H9 (cell line): ENCODE results near the gene TAF1C. TPM values are rescaled to one million over a fixed set of nuclear protein-coding genes. Genes with fewer than 3 reads are reported as not detected.
A peak's percentile ranks its signal among the peaks of the same experiment; 100 is the strongest.

Source experiments
- DNase-seq: peaks from one replicate; pipeline ENCODE4 v3.0.0-alpha.2; 2017
- H2AFZ ChIP-seq: one replicate; pipeline ENCODE4 v1.6.1; 2013; ENCODE audit warnings: mild to moderate bottlenecking, low read length, control low read depth, moderate library complexity
- H2AK5ac ChIP-seq: 2 replicates; pipeline ENCODE4 v1.6.1; 2013; ENCODE audit warnings: low read length, control low read depth, mixed read lengths; ENCODE audit not compliant: insufficient read length
- H2BK120ac ChIP-seq: one replicate; pipeline ENCODE4 v1.6.1; 2013; ENCODE audit warnings: low read depth, mild to moderate bottlenecking, low read length, control low read depth, inconsistent platforms; ENCODE audit not compliant: poor library complexity, severe bottlenecking
- H2BK12ac ChIP-seq: 2 replicates; pipeline ENCODE4 v1.6.1; 2013; ENCODE audit warnings: low read length, control low read depth, mixed read lengths, low read depth; ENCODE audit not compliant: insufficient read length
- H2BK15ac ChIP-seq: 2 replicates; pipeline ENCODE4 v1.6.1; 2013; ENCODE audit warnings: low read depth, low read length, control low read depth
- H2BK20ac ChIP-seq: one replicate; pipeline ENCODE4 v1.6.1; 2013; ENCODE audit warnings: low read depth, mild to moderate bottlenecking, low read length, control low read depth, inconsistent platforms; ENCODE audit not compliant: poor library complexity, severe bottlenecking
- H2BK5ac ChIP-seq: 2 replicates; pipeline ENCODE4 v1.6.1; 2013; ENCODE audit warnings: low read length, control low read depth, mixed read lengths; ENCODE audit not compliant: insufficient read length
- H3K14ac ChIP-seq: 2 replicates; pipeline ENCODE4 v1.6.1; 2013; ENCODE audit warnings: low read length, control low read depth; ENCODE audit not compliant: insufficient read depth
- H3K18ac ChIP-seq: 2 replicates; pipeline ENCODE4 v1.6.1; 2013; ENCODE audit warnings: low read depth, mild to moderate bottlenecking, mixed read lengths, low read length, control low read depth; ENCODE audit not compliant: insufficient read length
- H3K23ac ChIP-seq: 2 replicates; pipeline ENCODE4 v1.6.1; 2013; ENCODE audit warnings: low read length, control low read depth, mixed read lengths, low read depth; ENCODE audit not compliant: insufficient read length
- H3K23me2 ChIP-seq: 2 replicates; pipeline ENCODE4 v1.6.1; 2013; ENCODE audit warnings: low read depth, mild to moderate bottlenecking, mixed read lengths, low read length, control low read depth; ENCODE audit not compliant: insufficient read length, poor library complexity, severe bottlenecking
- H3K27ac ChIP-seq: 2 replicates; pipeline ENCODE4 v1.5.1; 2013; ENCODE audit warnings: low read length, control low read depth, mixed read lengths, low read depth; ENCODE audit not compliant: insufficient read length
- H3K27me3 ChIP-seq: 2 replicates; pipeline ENCODE4 v1.6.1; 2013; ENCODE audit warnings: low read length, control low read depth, inconsistent platforms; ENCODE audit not compliant: insufficient read depth
- H3K4ac ChIP-seq: 2 replicates; pipeline ENCODE4 v1.6.1; 2013; ENCODE audit warnings: low read depth, mild to moderate bottlenecking, control low read depth, inconsistent platforms, low read length, moderate library complexity
- H3K4me1 ChIP-seq: 2 replicates; pipeline ENCODE4 v1.6.1; 2013; ENCODE audit warnings: low read length, control low read depth, inconsistent platforms; ENCODE audit not compliant: insufficient read depth
- H3K4me2 ChIP-seq: 2 replicates; pipeline ENCODE4 v1.6.1; 2013; ENCODE audit warnings: low read length, control low read depth, mixed read lengths; ENCODE audit not compliant: insufficient read length, insufficient read depth
- H3K56ac ChIP-seq: 2 replicates; pipeline ENCODE4 v1.6.1; 2013; ENCODE audit warnings: low read depth, mild to moderate bottlenecking, mixed read lengths, low read length, control low read depth; ENCODE audit not compliant: insufficient read length
- H3K79me1 ChIP-seq: 2 replicates; pipeline ENCODE4 v1.6.1; 2013; ENCODE audit warnings: low read depth, mild to moderate bottlenecking, moderate library complexity, low read length, control low read depth, inconsistent platforms; ENCODE audit not compliant: insufficient read depth, poor library complexity, severe bottlenecking
- H3K79me2 ChIP-seq: 2 replicates; pipeline ENCODE4 v1.6.1; 2013; ENCODE audit warnings: low read length, control low read depth, inconsistent platforms; ENCODE audit not compliant: insufficient read depth
- H3K9ac ChIP-seq: 2 replicates; pipeline ENCODE4 v1.6.1; 2013; ENCODE audit warnings: low read length, control low read depth, mixed read lengths; ENCODE audit not compliant: insufficient read length; ENCODE audit errors: extremely low read depth
- H3K9me3 ChIP-seq: one replicate; pipeline ENCODE4 v1.6.1; 2013; ENCODE audit warnings: low read depth, low read length, inconsistent platforms; ENCODE audit not compliant: control insufficient read depth
- H3T11ph ChIP-seq: one replicate; pipeline ENCODE4 v1.6.1; 2013; ENCODE audit warnings: mild to moderate bottlenecking, low read length, control low read depth, inconsistent platforms
- H4K20me1 ChIP-seq: one replicate; pipeline ENCODE4 v1.6.1; 2013; ENCODE audit not compliant: control insufficient read depth, insufficient read length, insufficient read depth
- H4K5ac ChIP-seq: 2 replicates; pipeline ENCODE4 v1.6.1; 2013; ENCODE audit warnings: low read depth, mild to moderate bottlenecking, mixed read lengths, low read length, control low read depth; ENCODE audit not compliant: insufficient read length
- H4K8ac ChIP-seq: replicated peaks from 2 replicates; pipeline ENCODE4 v1.6.1; 2013; ENCODE audit warnings: low read length, control low read depth, mixed read lengths, low read depth; ENCODE audit not compliant: insufficient read length
- H4K91ac ChIP-seq: 2 replicates; pipeline ENCODE4 v1.6.1; 2013; ENCODE audit warnings: low read depth, mild to moderate bottlenecking, moderate library complexity, mixed read lengths, low read length, control low read depth; ENCODE audit not compliant: insufficient read length
- H3K27ac Mint-ChIP-seq, 3 experiments: 2 replicates in 2 of 3; 3 replicates in 1 of 3; pipeline ENCODE4 v1.8.0; 2020 to 2021; ENCODE audit warnings: mixed read lengths in 3 of 3, mild to moderate bottlenecking in 1 of 3, moderate library complexity in 1 of 3
- H3K27me3 Mint-ChIP-seq: 2 replicates; pipeline ENCODE4 v1.8.0; 2021; ENCODE audit warnings: low read depth, mild to moderate bottlenecking, moderate library complexity, mixed read lengths
- H3K36me3 Mint-ChIP-seq, 3 experiments: 2 replicates in 2 of 3; 3 replicates in 1 of 3; pipeline ENCODE4 v1.8.0; 2020 to 2021; ENCODE audit warnings: low read depth in 3 of 3, mixed read lengths in 3 of 3; ENCODE audit not compliant: insufficient read depth in 1 of 3
- H3K4me1 Mint-ChIP-seq, 2 experiments: 2 replicates each; pipeline ENCODE4 v1.8.0; 2020; ENCODE audit warnings: mixed read lengths in 2 of 2
- H3K4me3 Mint-ChIP-seq, 2 experiments: 2 replicates in 1 of 2; 3 replicates in 1 of 2; pipeline ENCODE4 v1.8.0; 2020 to 2021; ENCODE audit warnings: mild to moderate bottlenecking in 2 of 2, mixed read lengths in 2 of 2, moderate library complexity in 1 of 2
- H3K9me3 Mint-ChIP-seq, 2 experiments: 2 replicates in 1 of 2; 3 replicates in 1 of 2; pipeline ENCODE4 v1.8.0; 2020; ENCODE audit warnings: mild to moderate bottlenecking in 2 of 2, mixed read lengths in 2 of 2, moderate library complexity in 1 of 2
- WGBS: extraction: QIAGEN DNeasy Blood & Tissue Kit; methylation state at CpG from one replicate; pipeline ENCODE4 v1.1.7; 2013; ENCODE audit warnings: missing lambda C conversion rate, low lambda C conversion rate, mixed read lengths; ENCODE audit not compliant: insufficient read length; ENCODE audit errors: extremely low coverage; 5-methylcytosine and 5-hydroxymethylcytosine counted together
- total RNA-seq: library from RNA; stranded (reverse); gene quantifications from 2 replicates; pipeline ENCODE4 v1.2.1, GENCODE V29; 2021
- TF ChIP-seq, protein P1 (sequence below): fragments of 200-600 bp; sonication (generic); conservative IDR thresholded peaks from 3 replicates; pipeline ENCODE4 v1.8.0; 2021; ENCODE audit warnings: antibody characterized with exemption, mild to moderate bottlenecking

Gene TAF1C
- total RNA-seq, 1 experiment from 2014 or later, result 78.6 TPM

DNA sequence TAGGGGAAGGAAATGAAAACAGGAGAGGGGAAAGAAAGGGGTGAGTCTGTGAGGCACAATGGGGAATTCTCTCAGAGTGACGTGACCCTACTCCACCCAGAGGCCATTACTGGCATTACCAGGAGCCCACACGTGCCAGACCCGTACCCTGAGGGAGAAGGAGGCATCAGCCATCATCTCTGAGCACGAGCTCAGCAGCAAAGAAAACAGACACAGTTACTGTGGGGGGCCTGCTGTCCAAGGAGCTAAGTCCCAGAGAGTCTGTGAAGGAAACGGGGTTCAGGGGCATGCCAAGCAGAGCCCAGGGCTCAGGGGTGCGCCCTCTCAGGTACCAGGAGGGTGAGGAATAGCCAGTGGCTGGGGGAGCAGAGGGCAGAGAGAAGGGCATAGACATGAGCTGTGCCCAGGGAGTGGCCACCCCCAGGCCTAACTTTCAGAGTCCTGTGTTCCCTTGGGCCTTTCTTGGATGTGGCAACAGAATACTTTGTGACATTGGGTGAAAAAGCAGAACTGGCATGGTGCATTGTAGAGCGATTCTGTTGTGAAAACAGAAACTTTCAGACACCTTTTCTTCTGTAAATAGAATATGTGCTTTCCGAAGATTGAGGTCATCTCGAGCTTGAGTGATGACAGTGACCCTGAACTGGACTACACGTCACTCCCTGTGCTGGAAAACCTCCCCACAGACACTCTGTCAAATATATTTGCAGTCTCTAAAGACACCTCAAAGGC, 11.3 kb downstream of the TAF1C start:
- no peak overlapping the region for H4K8ac ChIP-seq
- H3K18ac ChIP-seq, result no peak overlapping the region
- H2BK15ac ChIP-seq, result no peak overlapping the region
- no peaks in the 10 kb centered on the region for H3K23me2 ChIP-seq
- no peak overlapping the region for H3K56ac ChIP-seq
- H3K9me3 Mint-ChIP-seq, result no peaks in the 10 kb centered on the region
- no peak overlapping the region for H4K91ac ChIP-seq
- no peak overlapping the region for H3K14ac ChIP-seq
- no peak overlapping the region for H2BK5ac ChIP-seq
- H3K27ac ChIP-seq, result no peak overlapping the region
- peak; percentile 79 for DNase-seq
- peaks cover 0 to 19% (median 15%) of the 10 kb centered on the region in 3 experiments; a peak in 5 of 7 replicates for H3K36me3 Mint-ChIP-seq
- H2AFZ ChIP-seq, result no peak overlapping the region
- H3K9me3 ChIP-seq, result no peaks in the 10 kb centered on the region
- H2BK20ac ChIP-seq, result no peak overlapping the region
- H3K4me1 ChIP-seq, result no peaks in the 10 kb centered on the region
- peaks cover 5% of the 10 kb centered on the region; the same call in 1 of the 2 replicates for H3K27me3 Mint-ChIP-seq
- H4K5ac ChIP-seq, result no peak overlapping the region
- no peaks in the 10 kb centered on the region for H4K20me1 ChIP-seq
- H3K4me3 Mint-ChIP-seq, result no peak overlapping the region
- H2BK12ac ChIP-seq, result no peak overlapping the region
- TF ChIP-seq, protein P1, sequence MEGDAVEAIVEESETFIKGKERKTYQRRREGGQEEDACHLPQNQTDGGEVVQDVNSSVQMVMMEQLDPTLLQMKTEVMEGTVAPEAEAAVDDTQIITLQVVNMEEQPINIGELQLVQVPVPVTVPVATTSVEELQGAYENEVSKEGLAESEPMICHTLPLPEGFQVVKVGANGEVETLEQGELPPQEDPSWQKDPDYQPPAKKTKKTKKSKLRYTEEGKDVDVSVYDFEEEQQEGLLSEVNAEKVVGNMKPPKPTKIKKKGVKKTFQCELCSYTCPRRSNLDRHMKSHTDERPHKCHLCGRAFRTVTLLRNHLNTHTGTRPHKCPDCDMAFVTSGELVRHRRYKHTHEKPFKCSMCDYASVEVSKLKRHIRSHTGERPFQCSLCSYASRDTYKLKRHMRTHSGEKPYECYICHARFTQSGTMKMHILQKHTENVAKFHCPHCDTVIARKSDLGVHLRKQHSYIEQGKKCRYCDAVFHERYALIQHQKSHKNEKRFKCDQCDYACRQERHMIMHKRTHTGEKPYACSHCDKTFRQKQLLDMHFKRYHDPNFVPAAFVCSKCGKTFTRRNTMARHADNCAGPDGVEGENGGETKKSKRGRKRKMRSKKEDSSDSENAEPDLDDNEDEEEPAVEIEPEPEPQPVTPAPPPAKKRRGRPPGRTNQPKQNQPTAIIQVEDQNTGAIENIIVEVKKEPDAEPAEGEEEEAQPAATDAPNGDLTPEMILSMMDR, result peak; percentile 85
- H3K9ac ChIP-seq, result no peak overlapping the region
- no CpG with 5 or more reads among the region's 10 CpGs for WGBS
- H3K4me1 Mint-ChIP-seq, result peaks cover 4 to 5% of the 10 kb centered on the region in 2 experiments
- no peak overlapping the region for H3K23ac ChIP-seq
- H3K27ac Mint-ChIP-seq, result peak overlapping the region in 1 of 3 experiments; percentile 96; a peak in 4 of 7 replicates
- H2BK120ac ChIP-seq, result no peak overlapping the region
- H3K27me3 ChIP-seq, result no peaks in the 10 kb centered on the region
- H3K79me1 ChIP-seq, result no peaks in the 10 kb centered on the region
- no peak overlapping the region for H3T11ph ChIP-seq
- H2AK5ac ChIP-seq, result no peak overlapping the region
- no peak overlapping the region for H3K4me2 ChIP-seq
- H3K79me2 ChIP-seq, result no peaks in the 10 kb centered on the region
- H3K4ac ChIP-seq, result no peak overlapping the region
